RWPE1 (cell line): ENCODE measurements around the gene EYA2.

Source experiments
- CTCF ChIA-PET: fragments of 350-600 bp; sonication (Branson Sonifier 250); formaldehyde crosslinking; extraction: SDS; loops from one replicate; lab custom pipeline; 2021; lab: Yijun Ruan, JAX
- POLR2A ChIA-PET: fragments of 400-600 bp; formaldehyde crosslinking; extraction: SDS; loops from one replicate; lab custom pipeline; 2020; ENCODE audit warnings: antibody characterized with exemption; ENCODE audit not compliant: low non-redundant PET; lab: Yijun Ruan, JAX
- DNase-seq: peaks from one replicate; pipeline ENCODE4 v3.0.0; 2012; ENCODE audit warnings: low spot score
- H3K27ac ChIP-seq: fragments of 450-650 bp; 2 replicates; pipeline ENCODE4 v1.5.1; 2017
- CTCF ChIP-seq: fragments of 450-650 bp; conservative IDR thresholded peaks from 2 replicates; pipeline ENCODE4 v1.5.1; 2017; ENCODE audit warnings: low read depth, mild to moderate bottlenecking

EYA2 gene

DNA sequence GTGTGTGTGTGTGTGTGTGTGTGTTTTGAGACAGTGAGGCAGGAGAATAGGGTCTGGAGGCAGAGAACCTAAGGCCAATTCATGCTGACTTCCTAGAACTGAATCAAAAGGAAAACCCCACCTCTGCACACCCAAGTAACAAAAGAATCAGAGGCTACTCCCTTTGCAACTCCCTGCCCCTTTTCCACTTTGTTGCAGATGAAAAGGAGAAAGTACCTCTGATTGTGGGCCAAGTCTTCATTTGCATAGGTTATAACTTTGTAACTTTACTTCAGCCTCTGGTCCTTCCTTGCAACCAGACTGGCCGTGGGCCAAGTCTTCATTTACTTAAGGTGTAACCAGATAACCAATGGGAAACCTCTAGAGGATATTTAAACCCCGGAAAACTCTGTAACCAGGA lies 168.8 kb downstream of the EYA2 start:
- no peak overlapping the region for H3K27ac ChIP-seq
- no peak for DNase-seq
- CTCF ChIA-PET = interaction anchor here (0.6 kb wide), 1 partner anchor 518 kb away, joined by 4 read pairs; no protein-coding TSS in a partner anchor
- POLR2A ChIA-PET = no interaction called here
- no peak for TF ChIP-seq CTCF

DNA sequence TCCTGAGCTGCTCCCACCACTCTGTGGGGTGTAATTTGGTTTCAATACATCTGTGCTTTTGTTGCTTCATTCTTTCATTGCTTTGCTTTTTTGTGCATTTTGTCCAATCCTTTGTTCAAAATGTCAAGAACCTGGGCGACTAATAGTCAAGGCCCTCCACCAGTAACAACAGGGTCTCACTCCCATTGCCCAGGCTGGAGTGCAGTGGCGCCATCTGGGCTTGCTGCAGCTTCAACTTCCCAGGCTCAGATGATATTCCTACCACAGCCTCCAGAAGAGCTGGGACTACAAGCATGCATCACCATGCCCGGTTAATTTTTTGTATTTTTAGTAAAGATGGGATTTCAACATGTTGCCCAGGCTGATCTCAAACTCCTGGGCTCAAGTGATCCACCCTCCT lies 169.2 kb downstream of the EYA2 start:
- H3K27ac ChIP-seq = no peak overlapping the region
- ChIA-PET POLR2A (no interaction called here), CTCF (interaction anchor here (0.6 kb wide), 1 partner anchor 518 kb away, joined by 4 read pairs; no protein-coding TSS in a partner anchor)
- DNase-seq = no peak
- no peak for TF ChIP-seq CTCF

GRCh38 chr20:47066484-47067270 lies 172.0 kb downstream of the EYA2 start:
- CTCF ChIA-PET = interaction anchor here (0.6 kb wide), 1 partner anchor 1097 kb away, joined by 3 read pairs; no protein-coding TSS in a partner anchor
- no peak overlapping the region for H3K27ac ChIP-seq
- no peak for TF ChIP-seq CTCF
- no peak for DNase-seq
- POLR2A ChIA-PET = no interaction called here

- ChIA-PET CTCF (no interaction called here), POLR2A (no interaction called here)
- no peak overlapping the region for H3K27ac ChIP-seq
- DNase-seq = no peak
- TF ChIP-seq CTCF = no peak
These were observed 173.1 kb downstream of the EYA2 start for GRCh38 chr20:47067776-47068175.

DNA sequence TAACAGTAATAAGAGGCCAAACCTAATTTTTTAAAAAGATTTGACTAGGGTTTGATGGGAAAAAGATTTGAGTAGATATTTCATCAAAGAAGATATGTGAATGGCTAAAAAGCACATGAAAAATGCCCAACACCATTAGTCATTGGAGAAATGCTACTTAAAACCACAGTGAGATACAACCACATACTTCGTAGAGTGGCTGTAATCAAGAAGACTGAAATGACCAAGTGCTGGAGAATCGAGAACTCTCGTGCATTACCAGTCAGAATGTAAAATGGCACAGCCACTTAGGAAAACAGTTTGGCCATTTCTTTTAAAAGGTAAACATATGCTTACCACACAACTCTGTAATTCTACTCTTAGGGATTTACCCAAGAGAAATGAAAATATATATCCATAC lies 175.5 kb downstream of the EYA2 start:
- CTCF ChIA-PET = no interaction called here
- H3K27ac ChIP-seq = no peak overlapping the region
- TF ChIP-seq CTCF = no peak
- POLR2A ChIA-PET = no interaction called here
- DNase-seq = no peak

DNA sequence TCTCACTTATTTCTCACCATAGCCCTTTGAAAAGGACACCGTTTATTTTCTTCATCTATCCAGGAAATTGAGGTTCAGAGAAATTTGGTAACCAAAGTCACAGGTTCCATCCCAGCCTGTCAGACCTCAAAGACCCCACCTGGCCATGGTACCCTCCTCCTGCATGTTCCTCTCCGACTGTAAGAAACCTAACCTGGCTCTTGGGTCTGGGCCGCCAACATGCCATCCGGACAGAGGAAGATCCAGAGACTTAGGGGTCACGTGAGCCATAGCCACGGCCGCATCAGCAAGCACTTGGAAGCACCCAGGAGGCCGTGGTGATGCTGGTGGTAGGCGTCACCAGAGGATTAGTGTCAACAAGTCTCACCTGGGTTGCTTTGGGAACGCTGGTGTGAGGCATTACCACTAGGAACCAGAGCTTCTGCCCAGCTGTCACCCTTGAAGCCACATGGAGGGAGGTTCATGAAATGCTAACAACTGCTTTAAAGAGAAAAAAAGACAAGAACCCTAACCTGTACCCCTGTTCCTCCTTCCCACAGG lies 177.1 kb downstream of the EYA2 start:
- TF ChIP-seq CTCF = no peak
- CTCF ChIA-PET = no interaction called here
- POLR2A ChIA-PET = no interaction called here
- no peak overlapping the region for H3K27ac ChIP-seq
- no peak for DNase-seq
